Measurements from ENCODE around the gene F10. TPM values are rescaled to one million over a fixed set of nuclear protein-coding genes. Genes with fewer than 3 reads are reported as not detected.

F10 gene
- total and polyA plus RNA-seq, 2 of the 13 experiments (the other 11 are each of a cell fraction or from before 2014, with no cell fraction given), result 58.4 to 237 TPM

DNA sequence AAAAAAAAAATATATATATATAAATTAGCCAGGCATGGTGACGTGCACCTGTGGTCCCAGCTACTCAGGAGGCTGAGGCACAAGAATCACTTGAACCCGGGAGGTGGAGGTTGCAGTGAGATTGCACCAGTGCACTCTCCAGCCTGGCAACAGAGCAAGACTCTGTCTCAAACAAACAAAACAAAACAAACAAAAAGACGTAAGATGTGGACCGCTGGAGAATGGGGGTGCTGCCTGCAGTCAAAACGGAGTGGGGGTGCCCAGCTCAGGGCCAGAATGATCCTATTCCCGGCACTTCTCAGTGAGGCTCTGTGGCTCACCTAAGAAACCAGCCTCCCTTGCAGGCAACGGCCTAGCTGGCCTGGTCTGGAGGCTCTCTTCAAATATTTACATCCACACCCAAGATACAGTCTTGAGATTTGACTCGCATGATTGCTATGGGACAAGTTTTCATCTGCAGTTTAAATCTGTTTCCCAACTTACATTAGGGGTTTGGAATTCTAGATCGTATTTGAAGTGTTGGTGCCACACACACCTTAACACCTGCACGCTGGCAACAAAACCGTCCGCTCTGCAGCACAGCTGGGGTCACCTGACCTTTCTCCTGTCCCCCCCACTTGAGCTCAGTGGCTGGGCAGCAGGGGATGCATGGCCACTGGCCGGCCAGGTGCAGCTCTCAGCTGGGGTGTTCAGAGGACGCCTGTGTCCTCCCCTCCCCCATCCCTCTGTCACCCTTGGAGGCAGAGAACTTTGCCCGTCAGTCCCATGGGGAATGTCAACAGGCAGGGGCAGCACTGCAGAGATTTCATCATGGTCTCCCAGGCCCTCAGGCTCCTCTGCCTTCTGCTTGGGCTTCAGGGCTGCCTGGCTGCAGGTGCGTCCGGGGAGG, 17.3 kb upstream of the F10 start, which contains the start of gene F7 (continued):
- TF ChIP-seq, protein P1, sequence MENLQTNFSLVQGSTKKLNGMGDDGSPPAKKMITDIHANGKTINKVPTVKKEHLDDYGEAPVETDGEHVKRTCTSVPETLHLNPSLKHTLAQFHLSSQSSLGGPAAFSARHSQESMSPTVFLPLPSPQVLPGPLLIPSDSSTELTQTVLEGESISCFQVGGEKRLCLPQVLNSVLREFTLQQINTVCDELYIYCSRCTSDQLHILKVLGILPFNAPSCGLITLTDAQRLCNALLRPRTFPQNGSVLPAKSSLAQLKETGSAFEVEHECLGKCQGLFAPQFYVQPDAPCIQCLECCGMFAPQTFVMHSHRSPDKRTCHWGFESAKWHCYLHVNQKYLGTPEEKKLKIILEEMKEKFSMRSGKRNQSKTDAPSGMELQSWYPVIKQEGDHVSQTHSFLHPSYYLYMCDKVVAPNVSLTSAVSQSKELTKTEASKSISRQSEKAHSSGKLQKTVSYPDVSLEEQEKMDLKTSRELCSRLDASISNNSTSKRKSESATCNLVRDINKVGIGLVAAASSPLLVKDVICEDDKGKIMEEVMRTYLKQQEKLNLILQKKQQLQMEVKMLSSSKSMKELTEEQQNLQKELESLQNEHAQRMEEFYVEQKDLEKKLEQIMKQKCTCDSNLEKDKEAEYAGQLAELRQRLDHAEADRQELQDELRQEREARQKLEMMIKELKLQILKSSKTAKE (CRISPR knock-in tag; IDR thresholded peaks at IDR 0.05; ENCODE audit: borderline replicate concordance), result peak; percentile 76
- peak; percentile 99 for TF ChIP-seq GFI1 (CRISPR knock-in tag; IDR thresholded peaks at IDR 0.05; ENCODE audit: borderline replicate concordance)
- no peak for TF ChIP-seq THYN1 (CRISPR knock-in tag; IDR thresholded peaks at IDR 0.05; ENCODE audit: borderline replicate concordance, low read depth)
- peak; percentile 61; the same call in 1 of the 2 replicates for TF ChIP-seq HOXA5 (CRISPR knock-in tag; IDR thresholded peaks at IDR 0.05)
- TF ChIP-seq ZNF292 (CRISPR knock-in tag; IDR thresholded peaks at IDR 0.05; ENCODE audit: borderline replicate concordance, low read depth), result peak; percentile 82; the same call in 1 of the 2 replicates
- peak; percentile 85 for TF ChIP-seq POLR2G (IDR thresholded peaks at IDR 0.05; ENCODE audit: low read depth, low read length)
- no peak for TF ChIP-seq RNF219 (CRISPR knock-in tag; IDR thresholded peaks at IDR 0.05)
- TF ChIP-seq KLF15 (CRISPR knock-in tag; IDR thresholded peaks at IDR 0.05; ENCODE audit: borderline replicate concordance), result no peak
- TF ChIP-seq MEIS1 (CRISPR knock-in tag; IDR thresholded peaks at IDR 0.05; ENCODE audit: borderline replicate concordance), result peak; percentile 68; the same call in 1 of the 2 replicates
- TF ChIP-seq TOPORS (CRISPR knock-in tag; IDR thresholded peaks at IDR 0.05), result peak; percentile 55; the same call in 1 of the 2 replicates
- TF ChIP-seq HIVEP1 (CRISPR knock-in tag; IDR thresholded peaks at IDR 0.05), result peak; percentile 69
- TF ChIP-seq NRL (CRISPR knock-in tag; IDR thresholded peaks at IDR 0.05; ENCODE audit: borderline replicate concordance), result peak; percentile 58; the same call in 1 of the 2 replicates
- peak; percentile 59; the same call in 1 of the 2 replicates for TF ChIP-seq CBX5 (CRISPR knock-in tag; IDR thresholded peaks at IDR 0.05; ENCODE audit: borderline replicate concordance)
- TF ChIP-seq, protein P2, sequence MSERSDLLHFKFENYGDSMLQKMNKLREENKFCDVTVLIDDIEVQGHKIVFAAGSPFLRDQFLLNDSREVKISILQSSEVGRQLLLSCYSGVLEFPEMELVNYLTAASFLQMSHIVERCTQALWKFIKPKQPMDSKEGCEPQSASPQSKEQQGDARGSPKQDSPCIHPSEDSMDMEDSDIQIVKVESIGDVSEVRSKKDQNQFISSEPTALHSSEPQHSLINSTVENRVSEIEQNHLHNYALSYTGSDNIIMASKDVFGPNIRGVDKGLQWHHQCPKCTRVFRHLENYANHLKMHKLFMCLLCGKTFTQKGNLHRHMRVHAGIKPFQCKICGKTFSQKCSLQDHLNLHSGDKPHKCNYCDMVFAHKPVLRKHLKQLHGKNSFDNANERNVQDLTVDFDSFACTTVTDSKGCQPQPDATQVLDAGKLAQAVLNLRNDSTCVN (CRISPR knock-in tag; IDR thresholded peaks at IDR 0.05; ENCODE audit: borderline replicate concordance), result 0 out of 2 replicates have a peak, but pooled peaks have one; percentile 47
- TF ChIP-seq, protein P3, sequence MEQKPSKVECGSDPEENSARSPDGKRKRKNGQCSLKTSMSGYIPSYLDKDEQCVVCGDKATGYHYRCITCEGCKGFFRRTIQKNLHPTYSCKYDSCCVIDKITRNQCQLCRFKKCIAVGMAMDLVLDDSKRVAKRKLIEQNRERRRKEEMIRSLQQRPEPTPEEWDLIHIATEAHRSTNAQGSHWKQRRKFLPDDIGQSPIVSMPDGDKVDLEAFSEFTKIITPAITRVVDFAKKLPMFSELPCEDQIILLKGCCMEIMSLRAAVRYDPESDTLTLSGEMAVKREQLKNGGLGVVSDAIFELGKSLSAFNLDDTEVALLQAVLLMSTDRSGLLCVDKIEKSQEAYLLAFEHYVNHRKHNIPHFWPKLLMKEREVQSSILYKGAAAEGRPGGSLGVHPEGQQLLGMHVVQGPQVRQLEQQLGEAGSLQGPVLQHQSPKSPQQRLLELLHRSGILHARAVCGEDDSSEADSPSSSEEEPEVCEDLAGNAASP (CRISPR knock-in tag; IDR thresholded peaks at IDR 0.05; ENCODE audit: borderline replicate concordance), result peak; percentile 86; the same call in 1 of the 2 replicates
- TF ChIP-seq, protein P4, sequence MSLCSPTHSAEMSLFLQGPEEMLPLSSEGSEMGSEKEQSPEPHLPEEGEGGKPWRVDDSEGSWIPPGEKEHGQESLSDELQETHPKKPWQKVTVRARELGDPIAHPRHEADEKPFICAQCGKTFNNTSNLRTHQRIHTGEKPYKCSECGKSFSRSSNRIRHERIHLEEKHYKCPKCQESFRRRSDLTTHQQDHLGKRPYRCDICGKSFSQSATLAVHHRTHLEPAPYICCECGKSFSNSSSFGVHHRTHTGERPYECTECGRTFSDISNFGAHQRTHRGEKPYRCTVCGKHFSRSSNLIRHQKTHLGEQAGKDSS (CRISPR knock-in tag; IDR thresholded peaks at IDR 0.05; ENCODE audit: borderline replicate concordance, low read depth), result peak; percentile 62; the same call in 1 of the 2 replicates
- TF ChIP-seq LCORL (IDR thresholded peaks at IDR 0.05), result no peak
- TF ChIP-seq LCORL (CRISPR knock-in tag; IDR thresholded peaks at IDR 0.05), result peak; percentile 97
- TF ChIP-seq ZSCAN12 (CRISPR knock-in tag; IDR thresholded peaks at IDR 0.05), result no peak
- TF ChIP-seq CEBPG (CRISPR knock-in tag; IDR thresholded peaks at IDR 0.05), result peak; percentile 92
